GM18526 (cell line): Measurements from ENCODE around the gene ACTL10.

ENCODE experiments used
- POLR2A ChIP-seq: IDR thresholded peaks from 3 replicates; pipeline ENCODE4 v1.6.1; 2011; ENCODE audit not compliant: insufficient read length; ENCODE audit errors: extremely low read depth

ACTL10 gene

DNA sequence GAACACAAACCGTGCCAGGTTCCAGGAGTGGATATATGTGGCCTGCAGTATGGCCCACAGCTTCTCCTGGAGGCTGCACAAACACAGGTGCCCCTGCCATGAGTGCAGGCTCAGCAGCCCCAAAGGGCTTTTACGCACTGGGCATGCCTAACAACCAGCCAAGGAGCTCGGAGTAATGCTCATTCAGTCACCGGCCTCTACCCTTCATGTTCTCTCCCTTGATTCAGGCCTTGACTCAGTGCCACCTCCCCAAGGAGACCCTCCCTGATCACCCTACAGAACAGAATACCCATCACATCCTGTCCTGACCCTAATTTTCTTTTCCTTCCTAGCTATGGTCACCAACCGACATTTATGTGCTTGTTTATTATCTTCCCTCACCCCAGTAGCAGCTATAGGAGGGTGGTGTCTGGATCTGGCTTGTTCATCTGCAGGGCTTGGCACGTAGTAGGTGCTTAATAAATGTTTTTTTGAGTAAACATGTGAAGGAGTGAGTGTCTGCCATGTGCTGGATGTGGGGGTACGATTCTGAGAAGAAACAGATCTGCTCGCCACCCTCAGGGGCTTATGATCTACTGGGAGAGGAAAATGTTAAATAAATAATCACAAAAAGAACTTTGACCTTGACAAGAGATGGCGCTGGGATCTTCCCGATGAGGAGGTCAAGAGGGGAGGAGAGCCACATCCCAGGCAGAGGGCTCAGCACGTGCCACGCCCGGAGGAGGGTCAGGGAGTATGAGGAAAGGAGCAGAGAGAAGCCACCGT is 44.1 kb downstream of the ACTL10 start:
- no peak for TF ChIP-seq POLR2A

DNA sequence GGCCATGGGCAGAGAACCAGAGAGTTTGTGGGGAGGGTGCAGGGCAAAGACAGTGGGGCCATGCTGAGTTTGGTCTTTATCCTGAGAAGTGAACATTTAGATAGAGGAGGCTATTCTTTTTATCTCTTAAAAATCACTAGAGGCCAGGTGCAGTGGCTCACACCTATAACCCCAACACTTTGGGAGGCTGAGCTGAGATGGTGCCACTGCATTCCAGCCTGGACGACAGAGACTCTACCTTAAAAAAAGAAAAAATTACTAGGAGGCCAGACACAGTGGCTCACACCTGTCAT is 44.6 kb downstream of the ACTL10 start:
- TF ChIP-seq POLR2A, result no peak

DNA sequence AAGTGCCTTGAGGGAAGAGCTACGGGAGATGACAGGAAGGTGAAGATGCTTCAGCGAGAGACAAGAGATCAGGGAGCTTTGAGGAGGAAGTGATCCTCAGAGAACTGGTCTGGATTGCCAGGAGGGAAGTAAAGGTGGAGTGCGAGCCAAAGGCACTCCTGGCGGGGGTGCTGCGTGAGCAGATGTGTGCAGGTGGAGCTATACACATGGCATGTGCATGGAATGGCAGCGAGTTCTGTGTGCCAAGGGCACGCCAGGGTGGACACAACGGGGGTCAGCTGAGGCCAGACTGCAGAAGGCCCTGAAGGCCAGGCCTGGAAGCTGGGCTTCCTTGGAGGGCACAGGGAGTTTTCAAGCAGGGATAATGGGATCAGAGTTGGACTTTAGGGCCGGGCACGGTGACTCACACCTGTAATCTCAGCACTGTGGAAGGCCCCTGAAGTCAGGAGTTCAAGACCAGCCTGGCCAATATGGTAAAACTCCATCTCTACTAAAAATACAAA is 47.2 kb downstream of the ACTL10 start:
- TF ChIP-seq POLR2A, result no peak

DNA sequence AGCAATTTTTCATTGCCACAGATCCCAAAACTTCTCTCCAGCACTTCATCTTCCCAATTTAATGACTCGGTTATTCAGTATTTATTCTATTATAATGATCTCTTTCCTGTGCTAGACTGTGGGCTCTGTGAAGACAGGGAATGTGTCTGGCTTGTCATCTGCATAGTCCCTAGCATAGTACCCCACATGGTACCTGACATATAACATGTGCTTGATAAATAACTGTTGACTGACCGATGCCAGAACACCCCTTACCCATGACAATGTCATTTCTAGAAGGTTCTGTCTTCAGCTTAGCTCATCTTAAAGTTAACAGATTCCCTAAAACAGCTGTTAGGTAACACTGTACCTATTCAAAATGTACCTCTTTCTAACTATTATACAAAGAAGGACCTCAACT is 49.8 kb downstream of the ACTL10 start:
- TF ChIP-seq POLR2A, result no peak
